Right lobe of liver (tissue), 4 donors: ENCODE results near the gene DAPK2.

Experiments
- POLR2A ChIP-seq: fragments of 450-650 bp; IDR thresholded peaks from one replicate; pipeline ENCODE4 v1.6.1; 2017; ENCODE audit warnings: antibody characterized with exemption, mild to moderate bottlenecking
- TF ChIP-seq, protein P1 (sequence below), 4 donors: fragments of 200-600 bp in 3 of 4; fragments of 450-650 bp in 1 of 4; IDR thresholded peaks; one replicate each; pipeline versions ENCODE4 v1.5.1 to v1.8.0; 2016 to 2022; ENCODE audit warnings: antibody characterized with exemption in 4 of 4, mild to moderate bottlenecking in 2 of 4
- donor health status: DM: no; HTN: no; CAD: no.
- donor health status: DM: no; HTN: no; CAD: no.
- donor health status: DM: no; HTN: yes; CAD: no.

GRCh38 chr15:63879211-63879610, 167.1 kb downstream of the DAPK2 start:
- TF ChIP-seq, protein P1, sequence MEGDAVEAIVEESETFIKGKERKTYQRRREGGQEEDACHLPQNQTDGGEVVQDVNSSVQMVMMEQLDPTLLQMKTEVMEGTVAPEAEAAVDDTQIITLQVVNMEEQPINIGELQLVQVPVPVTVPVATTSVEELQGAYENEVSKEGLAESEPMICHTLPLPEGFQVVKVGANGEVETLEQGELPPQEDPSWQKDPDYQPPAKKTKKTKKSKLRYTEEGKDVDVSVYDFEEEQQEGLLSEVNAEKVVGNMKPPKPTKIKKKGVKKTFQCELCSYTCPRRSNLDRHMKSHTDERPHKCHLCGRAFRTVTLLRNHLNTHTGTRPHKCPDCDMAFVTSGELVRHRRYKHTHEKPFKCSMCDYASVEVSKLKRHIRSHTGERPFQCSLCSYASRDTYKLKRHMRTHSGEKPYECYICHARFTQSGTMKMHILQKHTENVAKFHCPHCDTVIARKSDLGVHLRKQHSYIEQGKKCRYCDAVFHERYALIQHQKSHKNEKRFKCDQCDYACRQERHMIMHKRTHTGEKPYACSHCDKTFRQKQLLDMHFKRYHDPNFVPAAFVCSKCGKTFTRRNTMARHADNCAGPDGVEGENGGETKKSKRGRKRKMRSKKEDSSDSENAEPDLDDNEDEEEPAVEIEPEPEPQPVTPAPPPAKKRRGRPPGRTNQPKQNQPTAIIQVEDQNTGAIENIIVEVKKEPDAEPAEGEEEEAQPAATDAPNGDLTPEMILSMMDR (IDR thresholded peaks at IDR 0.05) = no peak
- TF ChIP-seq POLR2A = no peak
